Dedifferentiated amniotic fluid mesenchymal stem cell (primary cell): Measurements from ENCODE around the gene LRP1.
"Not testable (repeated sequence)": the region's sequence is repeated elsewhere in the genome, so short reads cannot be mapped to it uniquely, and the experiment has no call there.

ENCODE experiments used
- DNase-seq: peaks from one replicate; pipeline ENCODE4 v3.0.0-alpha.2; 2016; ENCODE audit errors: extremely low spot score

LRP1 gene

DNA sequence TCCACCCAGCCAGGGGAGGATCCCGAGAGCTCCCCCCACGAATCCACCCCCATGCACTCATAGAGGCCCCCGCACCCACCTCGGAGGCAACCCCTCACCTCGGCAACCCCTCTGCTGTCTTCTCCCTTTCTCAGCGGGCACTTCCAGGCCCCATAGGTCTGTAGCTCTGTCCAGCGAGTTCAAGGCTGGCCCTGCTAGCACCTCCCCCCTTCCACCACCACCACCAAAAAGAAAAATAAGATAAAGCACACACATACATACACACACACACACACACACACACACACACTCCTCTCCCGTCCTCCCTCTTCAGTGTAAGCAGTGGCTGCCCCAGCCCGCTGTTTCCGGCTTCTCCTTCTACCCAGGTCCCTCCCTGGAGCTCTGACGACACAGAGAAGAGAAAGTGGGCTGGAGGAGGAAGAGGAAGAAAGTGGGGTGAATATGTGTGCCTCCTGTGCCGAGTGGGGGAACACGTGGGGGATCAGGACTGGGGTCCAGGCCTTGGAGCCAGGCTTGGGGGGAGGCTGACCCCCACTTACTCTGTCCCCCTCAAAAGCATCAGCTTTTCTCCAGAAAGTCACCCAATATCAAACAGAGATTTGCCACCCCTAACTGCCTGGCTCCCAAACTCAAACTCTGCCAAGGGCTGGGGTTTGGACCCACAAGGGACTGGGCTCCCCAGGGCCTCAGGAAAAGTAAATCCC lies 17.1 kb upstream of the LRP1 start, which contains the start of gene STAT6:
Gene STAT6 (minus strand): TSS at position 332 of the 704 bp plus-strand sequence. CDS start 3,084 bp downstream, outside the sequence.
- DNase-seq = peak; percentile 83

DNA sequence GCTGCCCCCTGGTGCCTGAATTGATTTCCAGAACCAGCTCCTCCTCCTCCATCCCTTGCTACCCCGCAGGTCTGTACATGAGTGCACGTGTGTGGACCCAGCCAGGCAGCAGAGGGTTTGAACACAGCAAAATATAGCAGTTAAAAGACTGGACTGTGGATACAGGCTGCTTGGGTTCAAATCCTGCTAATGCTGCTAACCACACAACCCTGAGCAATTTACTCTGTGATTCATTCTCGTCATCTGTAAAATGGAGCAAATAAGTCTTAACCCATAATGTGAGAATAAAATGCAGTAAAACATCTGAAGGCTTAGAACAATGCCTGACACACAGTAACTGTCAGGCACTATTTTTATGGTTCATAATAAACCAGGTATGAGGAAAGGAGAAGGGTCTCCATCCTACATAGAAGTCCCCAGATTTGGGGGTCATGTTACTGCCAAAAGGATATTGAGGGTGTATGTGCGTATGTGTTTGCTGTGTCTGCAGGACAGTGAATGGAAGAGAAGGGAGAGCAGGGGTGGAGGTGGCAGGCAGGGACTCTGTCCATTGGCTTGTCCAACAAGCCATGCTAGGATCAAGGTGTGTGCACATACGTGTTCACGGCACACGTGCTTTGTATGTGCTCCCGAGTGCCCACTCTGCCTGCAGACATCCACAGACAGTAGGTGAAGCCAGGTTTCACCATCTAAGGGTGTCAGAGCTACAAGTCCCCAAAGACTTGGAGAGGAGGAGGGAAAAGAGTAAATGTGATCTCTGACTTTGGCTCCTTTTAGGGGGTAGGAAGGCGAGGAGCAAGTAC lies 15.6 kb upstream of the LRP1 start:
- no peak for DNase-seq

DNA sequence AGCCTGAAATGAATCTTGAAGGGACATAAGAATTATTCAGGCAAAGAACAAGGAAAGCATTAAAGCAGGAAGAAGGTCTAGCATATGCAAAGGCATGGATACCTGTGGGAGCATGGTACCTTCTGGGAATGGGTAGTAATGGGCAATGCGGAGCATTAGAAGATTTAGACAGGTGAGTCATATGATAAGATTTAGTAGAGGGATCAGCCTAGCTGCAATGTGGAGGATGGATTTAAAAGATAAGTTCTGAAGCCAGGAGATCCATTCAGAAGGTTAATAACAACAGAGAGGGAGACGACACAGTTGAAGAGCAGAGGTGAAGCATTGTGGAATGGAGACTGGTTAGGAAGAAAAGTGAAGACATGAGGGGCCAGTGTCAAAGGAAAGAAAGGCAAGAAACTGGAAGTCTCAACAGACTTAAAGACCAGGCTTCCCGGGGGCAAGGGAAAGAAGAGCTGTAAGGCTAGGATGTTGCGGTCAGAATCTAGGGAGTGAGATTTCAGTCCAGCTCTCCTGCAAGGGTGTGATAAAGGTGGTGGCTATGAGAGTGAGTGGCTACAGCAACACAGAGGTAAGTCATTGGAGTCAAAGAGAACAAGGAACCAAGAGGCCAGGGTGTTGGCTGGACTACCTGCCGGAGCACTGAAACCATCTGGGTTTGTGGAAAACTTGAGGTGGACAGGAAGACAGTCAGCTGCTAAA lies 11.6 kb upstream of the LRP1 start:
- no peak for DNase-seq

DNA sequence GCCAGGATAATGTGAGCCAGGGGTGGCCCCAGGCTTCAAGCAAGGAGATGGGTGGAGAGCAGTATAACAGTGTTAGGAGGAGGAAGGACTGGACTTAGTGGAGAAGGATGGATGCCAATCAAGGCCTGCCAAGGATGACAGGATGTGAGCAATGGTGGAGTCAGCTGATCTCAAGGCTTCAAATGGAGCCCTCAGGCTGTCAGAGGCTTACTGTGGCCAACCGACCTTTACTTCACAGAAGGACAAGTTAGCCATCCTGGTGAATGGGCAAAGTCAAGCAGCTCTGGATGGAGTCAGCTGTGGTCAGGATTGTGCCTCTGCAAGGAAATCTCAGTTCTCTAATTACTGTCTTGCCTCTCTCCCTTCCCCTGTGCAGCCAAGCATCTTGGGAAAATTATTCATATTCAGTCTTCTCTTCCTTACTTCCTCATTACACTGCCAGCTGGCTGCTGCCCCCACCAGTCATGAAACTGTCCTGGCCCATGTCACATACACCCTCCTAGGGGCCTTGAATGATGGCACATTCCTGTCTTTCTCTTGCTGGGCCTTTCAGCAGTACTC lies 9.5 kb upstream of the LRP1 start:
- DNase-seq = no peak

DNA sequence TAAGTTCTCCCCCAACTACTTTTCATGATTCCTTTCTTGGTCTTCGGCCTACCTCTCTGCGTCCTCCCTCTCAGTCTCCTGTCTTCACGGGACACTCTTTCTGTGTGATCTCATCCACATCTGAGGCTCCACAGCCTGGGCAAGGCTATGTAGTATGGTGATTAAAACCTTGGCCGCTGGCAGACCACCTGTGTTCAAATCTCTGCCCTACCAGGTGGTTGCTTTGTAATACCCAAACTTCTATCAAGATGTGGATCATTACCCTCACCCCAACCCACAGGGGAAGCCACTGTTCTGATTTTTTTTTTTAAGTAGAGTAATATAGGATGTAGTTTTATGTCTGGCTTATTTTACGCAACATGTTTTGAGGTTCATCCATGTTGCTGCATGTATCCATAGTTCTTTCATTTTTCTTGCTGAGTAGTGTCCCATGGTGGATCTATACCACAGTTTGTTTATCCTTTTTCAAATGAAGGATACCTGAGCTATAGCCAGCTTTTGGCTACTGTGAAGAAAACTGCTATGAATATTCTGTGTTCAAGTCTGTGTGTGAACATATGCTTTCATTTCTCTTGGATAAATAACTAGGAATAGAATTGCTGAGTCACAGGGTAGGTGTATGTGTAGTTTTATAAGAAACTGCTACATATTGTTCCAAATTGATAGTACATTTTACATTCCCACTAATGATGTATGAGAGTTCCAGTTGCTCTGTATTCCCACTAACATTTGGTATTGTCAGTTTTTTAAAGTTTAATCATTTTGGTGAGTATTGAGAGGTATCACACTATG lies 8.8 kb upstream of the LRP1 start:
- DNase-seq = no peak

DNA sequence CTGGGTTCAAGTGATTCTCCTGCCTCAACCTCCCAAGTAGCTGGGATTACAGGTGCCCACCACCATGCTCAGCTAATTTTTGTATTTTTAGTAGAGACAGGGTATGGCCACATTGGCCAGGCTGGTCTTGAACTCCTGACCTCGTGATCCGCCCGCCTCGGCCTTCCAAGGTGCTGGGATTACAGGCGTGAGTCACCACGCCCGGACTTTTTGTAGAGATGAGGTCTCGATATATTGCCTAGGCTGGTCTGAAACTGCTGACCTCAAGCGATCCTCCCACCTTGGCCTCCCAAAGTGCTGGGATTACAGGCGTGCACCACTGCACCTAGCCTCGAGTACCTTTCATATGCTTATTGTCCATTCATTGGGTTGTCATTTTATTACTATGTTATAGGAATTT lies 7.6 kb upstream of the LRP1 start:
- not testable (repeated sequence) for DNase-seq

DNA sequence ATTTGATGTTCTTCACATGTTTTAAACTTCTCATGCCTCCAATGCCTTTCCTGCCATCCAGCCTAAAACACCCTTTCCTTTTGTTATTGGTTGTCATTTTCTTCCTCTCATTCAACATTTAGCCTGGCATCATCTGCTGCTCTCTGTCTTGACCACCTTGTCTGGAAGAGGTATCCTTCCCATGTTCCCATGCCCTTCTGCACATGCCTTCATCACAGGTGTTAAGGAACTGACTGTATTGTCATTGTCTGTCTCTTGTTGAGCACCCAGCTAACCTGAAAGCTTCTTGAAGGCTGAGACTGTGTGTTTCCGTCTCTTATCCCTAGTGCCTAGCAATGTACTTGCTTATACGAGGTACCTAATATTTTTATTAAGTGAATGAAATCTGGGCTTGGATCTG lies 4.5 kb upstream of the LRP1 start:
- no peak for DNase-seq

DNA sequence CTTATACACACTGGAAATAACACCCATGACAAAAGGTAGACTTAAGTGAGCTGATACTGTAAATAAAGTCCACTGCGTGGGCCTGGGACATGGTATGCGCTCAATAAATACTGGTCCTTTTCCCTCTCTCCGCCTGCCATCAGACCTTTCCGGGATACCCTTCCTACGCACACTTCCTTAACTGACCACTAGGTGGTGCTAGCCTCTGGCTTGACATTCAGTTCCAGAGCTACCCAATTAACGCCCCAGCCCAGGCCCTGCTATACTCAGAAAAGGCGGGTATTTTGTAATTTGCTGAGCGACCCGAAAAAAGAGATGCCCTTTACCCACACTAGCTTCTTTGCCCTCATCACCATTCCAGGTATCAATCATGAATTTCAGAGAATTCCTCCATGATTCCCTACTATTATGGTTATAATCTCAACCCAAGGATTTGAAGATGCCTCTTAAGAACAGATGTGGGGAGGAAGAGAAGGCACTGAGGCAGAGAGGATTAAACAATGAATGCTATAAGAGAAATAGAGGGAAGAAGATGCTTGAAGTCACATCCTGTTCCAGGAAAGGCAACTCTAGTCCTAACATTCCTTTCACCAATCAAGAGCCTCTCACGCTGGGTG lies 3.9 kb upstream of the LRP1 start:
- peak; percentile 77 for DNase-seq

DNA sequence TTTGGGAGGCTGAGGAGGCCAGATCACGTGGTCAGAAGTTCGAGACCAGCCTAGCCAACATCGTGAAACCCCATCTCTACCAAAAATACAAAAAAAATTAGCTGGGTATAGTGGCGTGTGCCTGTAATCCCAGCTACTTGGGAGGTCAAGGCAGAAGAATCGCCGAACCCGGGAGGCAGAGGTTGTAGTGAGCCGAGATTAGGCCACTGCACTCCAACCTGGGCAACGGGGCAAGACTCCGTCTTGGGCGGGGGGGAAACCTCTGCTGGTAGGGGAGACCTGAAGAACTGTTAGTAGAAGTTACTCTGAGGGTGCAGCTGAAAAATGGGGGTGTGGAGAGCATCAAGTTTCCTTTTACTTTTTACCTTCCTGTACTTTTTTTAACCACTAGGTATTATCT lies 2.2 kb upstream of the LRP1 start:
- DNase-seq = no peak

DNA sequence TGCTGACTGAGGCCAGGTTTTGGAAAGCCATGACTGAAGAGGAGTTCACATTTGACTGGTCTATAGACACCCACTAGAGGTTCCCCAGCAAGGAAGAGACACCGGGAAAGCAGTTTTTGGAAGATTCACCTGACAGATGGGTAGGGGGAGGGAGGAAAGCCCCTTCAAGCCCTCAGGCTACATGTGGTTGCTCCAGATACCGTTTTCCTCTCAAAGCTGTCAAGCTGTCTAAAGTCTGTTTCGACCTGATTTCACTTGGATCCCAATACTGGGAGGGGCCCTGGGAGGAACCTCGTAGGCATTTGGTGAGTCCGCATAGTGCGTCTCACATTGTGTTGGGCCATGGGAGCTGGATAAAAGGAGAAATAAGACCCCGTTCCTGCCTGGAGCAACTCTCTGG lies 1.7 kb upstream of the LRP1 start:
- DNase-seq = no peak

DNA sequence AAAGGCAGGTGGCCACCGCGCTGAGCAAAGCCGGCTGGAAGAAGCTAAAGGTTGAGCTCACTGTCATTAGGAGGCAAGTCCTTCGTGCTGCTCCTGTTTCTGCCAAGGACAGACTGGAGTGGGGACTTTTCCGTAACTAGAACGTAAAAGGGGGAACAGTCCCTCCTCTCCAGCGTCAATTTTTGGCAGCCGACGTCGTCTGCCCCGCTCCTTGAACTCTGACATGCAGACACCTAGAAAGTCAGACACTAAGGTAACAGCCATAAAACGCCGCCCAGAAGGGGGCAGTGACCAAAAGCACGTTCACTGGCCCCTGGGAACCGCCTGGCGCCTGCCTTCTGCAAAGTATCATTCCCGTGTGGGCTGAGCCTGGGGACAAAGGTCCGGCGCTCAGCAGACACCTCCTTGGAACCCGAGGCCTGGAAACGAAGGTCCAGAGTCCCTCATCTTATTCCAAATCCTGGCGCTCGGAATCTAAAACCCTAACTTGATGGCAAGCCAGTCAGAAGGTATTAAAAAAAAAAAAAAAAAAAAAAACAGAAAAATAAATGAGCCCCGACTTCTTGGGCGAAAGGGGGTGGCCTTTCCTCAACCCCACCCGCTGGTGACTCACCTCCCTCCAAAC lies 1.1 kb upstream of the LRP1 start:
- no peak for DNase-seq

DNA sequence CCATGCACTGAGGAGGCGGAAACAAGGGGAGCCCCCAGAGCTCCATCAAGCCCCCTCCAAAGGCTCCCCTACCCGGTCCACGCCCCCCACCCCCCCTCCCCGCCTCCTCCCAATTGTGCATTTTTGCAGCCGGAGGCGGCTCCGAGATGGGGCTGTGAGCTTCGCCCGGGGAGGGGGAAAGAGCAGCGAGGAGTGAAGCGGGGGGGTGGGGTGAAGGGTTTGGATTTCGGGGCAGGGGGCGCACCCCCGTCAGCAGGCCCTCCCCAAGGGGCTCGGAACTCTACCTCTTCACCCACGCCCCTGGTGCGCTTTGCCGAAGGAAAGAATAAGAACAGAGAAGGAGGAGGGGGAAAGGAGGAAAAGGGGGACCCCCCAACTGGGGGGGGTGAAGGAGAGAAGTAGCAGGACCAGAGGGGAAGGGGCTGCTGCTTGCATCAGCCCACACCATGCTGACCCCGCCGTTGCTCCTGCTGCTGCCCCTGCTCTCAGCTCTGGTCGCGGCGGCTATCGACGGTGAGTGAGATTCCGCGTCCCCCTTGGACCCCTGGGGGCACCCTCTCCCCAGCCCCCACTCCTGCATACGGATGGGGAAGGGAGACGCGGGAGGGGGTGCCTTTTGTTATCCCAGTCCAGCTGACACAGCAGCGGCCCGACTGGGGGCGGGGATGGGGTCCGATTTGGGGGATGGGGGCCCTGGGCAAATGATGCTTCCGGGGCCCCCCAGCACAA lies 400 bp downstream of the LRP1 start:
- DNase-seq = no peak

DNA sequence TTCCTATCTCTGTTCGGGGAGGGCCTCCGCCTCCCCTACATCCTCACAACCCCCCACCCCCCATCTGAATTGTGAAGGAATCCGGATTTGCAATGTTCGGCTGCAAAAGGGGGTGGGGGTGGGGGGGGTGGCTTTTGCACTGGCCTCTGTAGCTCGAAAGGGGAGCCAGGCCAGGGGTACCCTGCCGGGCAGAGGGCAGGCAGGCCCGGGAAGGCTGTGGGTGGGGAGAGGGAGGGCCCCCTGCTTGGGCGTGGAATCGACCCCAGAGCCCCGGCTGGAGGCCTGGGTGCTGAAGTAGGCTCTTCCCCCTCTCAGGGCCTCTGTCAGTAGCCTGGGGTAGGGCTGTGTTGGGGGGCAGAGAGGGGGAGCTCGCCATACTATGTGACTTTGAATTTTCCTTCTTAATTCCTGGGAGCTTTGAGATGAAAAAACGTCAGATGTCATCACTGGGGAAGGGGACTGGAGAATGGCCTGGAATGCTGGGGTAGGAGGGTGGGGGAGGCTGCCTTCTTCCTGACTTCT lies 1.1 kb downstream of the LRP1 start:
- DNase-seq = no peak

DNA sequence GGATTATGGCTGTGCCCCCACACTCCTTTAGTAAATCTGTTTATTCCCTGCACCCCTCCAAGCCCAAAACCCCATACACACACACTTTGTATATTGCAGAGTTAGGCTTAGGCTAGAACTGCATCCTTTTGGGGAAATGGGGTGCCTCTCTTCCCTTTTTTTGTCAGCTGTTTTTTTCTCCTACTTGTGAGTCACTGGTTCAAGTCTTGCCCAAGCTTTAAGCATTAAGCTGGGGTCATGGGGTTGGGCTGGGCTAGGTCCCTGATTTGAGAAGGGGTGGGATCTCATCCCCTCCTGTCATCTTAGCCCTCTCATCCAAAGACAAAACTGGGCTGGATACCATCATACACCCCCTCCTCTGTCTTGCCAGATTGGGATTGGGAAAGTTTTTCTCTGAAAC lies 1.6 kb downstream of the LRP1 start:
- no peak for DNase-seq

DNA sequence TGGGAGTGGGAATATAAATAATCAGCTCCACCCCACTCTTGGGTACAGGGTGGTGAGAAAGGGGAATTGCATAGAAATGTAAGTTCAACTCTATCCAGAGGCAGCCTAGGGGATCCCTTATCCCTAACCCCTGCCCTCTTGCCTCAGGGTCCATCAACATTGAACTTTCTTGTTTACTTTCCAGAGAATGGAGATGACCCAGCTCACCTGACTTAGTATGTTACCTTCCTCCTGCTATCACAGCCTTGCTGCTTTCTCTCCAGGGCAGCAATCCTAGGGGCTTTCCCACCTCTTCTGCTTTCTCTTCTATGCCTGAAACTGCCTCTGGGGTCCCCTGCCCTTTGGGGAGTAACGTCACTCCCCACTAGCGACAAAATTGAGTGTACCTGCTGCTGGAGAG lies 2.7 kb downstream of the LRP1 start:
- no peak for DNase-seq

DNA sequence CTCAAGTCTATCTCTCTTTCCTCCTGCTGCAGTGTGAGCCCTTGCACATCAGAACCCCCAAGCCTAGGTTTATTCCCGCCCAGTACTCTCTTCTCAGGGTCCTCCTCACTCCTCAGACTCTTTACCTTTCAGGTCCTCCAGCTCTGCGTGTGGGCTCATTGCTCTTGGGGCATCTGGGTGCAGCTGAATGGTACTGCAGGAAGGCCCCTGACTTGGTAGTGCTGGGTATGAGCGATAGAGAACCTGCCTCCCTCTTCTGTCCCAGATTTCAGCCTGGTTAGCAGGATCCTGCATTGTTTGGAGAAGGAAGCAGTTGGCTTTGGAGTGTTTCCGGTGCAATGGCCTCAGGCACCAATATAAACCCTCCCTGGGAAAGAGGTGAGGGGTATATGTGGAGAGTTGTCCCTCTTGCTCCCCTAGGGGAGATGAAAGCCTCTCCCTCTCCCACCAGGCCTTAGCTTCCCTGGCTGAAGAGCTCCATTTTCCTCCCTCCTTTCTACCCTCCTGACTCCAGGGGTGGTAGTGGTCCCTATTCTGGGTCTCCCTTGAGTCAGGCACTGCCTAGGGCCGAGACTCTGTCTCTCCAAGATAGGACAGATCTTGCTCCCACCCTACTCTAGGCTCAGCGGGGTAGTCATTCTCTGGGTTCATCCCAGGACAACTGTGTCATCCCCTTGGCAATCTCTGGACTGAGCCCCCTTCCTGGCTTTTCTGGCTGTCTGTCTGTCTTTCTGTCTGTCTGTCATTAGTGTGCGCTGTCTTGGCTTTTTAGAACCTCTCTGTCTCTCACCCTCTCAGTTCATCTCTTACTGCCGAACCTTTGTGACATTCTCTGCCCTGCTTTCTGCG lies 3.8 kb downstream of the LRP1 start:
- DNase-seq = no peak

DNA sequence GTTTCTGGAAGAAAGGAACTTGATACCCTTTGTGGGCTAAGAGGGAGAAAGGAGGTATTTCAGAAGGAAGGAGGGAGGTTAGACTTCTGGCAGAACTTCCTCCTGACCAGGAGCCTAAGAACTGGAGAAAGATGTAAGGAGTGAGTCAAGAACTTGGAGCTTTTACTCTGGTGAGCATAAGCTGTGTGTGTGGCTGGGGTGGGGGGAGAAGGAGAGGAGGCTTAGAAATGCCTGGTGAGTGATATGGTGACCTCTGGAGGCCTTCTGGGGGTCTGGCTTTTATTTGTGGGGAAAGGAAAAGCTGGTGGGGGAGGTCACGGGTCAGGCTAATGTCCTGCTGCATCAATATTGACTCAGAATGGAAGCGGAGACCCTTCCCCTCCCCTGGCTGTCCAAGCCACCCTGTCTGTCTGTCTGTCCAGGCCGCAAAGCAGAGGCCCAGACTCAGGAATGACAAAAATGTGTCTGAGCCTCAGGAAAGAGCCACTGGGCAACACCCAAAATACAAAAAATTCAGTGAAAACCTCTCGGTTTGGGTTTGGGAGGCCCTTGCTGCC lies 4.8 kb downstream of the LRP1 start:
- DNase-seq = peak; percentile 59

DNA sequence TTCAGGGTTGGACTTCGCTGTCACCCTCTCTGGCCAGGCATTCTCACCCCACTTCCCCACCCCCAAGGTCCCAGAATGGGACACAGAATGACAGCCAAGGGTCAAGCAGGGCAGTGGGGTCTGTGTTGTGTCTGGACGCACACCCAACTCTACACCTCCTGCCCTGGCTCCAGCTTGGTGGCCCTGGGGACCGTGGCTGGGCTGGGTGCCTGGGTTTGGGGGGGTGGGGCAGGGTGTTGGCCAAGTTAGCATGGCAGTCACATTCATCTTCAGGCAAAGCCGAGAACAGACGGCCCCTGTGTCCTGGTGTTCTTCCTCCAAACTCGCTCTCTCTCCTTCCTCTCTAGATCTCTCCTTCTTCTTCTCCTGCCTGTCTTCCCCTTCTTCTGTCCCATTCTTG lies 5.6 kb downstream of the LRP1 start:
- no peak for DNase-seq
